Ovary (tissue), 9 donors: ENCODE results near the gene ADGRG3. TPM values are rescaled to one million over a fixed set of nuclear protein-coding genes. Genes with fewer than 3 reads are reported as not detected.
A peak's percentile ranks its signal among the peaks of the same experiment; 100 is the strongest.

Experiments used
- DNase-seq, 5 donors: peaks; one replicate each; pipeline ENCODE4 v3.0.0-alpha.2; 2019 to 2020
- H3K27ac ChIP-seq, 2 donors: fragments of 200-600 bp; one replicate each; pipeline versions ENCODE4 v1.5.1 to v1.8.0; 2019 to 2022
- H3K27me3 ChIP-seq: fragments of 200-600 bp; one replicate; pipeline ENCODE4 v1.8.0; 2022
- H3K36me3 ChIP-seq: fragments of 200-600 bp; sonication (generic); one replicate; pipeline ENCODE4 v1.5.1; 2019
- H3K4me1 ChIP-seq: one replicate; pipeline ENCODE4 v1.8.1; 2013; ENCODE audit warnings: mild to moderate bottlenecking, moderate library complexity; ENCODE audit not compliant: insufficient read depth
- H3K4me3 ChIP-seq: fragments of 200-600 bp; sonication (generic); one replicate; pipeline ENCODE4 v1.5.1; 2017
- H3K9me3 ChIP-seq, 2 donors: fragments of 200-600 bp in 1 of 2; sonication (generic) in 1 of 2; one replicate each; pipeline versions ENCODE4 v1.5.1 to v1.8.1; 2013 to 2019; ENCODE audit warnings: mild to moderate bottlenecking in 1 of 2, moderate library complexity in 1 of 2
- EP300 ChIP-seq: sonication (generic); formaldehyde crosslinking; IDR thresholded peaks from one replicate; pipeline ENCODE4 v1.6.1; 2017; ENCODE audit warnings: antibody characterized with exemption
- POLR2A ChIP-seq: fragments of 450-650 bp; IDR thresholded peaks from one replicate; pipeline ENCODE4 v1.6.1; 2017; ENCODE audit warnings: antibody characterized with exemption, mild to moderate bottlenecking, moderate library complexity
- WGBS, 3 donors: extraction: QIAGEN DNeasy Blood & Tissue Kit in 1 of 3; methylation state at CpG; one replicate each; pipeline versions ENCODE4 v1.1.5 to v1.1.7; 2013 to 2017; 5-methylcytosine and 5-hydroxymethylcytosine counted together
- intact Hi-C, 4 donors: fragments of 100-400 bp; cut with DNase I; formaldehyde crosslinking; loops; one replicate each; pipeline versions ENCODE4 v1.11.0 to v1.15.1; 2022 to 2023
- polyA plus RNA-seq, 2 donors: library from polyadenylated mRNA; stranded (reverse); fragments of 200-250 nt in 1 of 2; fragments of 350-450 nt in 1 of 2; fragmentation: Illumina TruSeq in 1 of 2; extraction: RNeasy Lipid Tissue Mini Kit (QIAGEN cat#74804) in 1 of 2; gene quantifications; one replicate each; pipeline ENCODE4 v1.2.3, GENCODE V29; 2013 to 2014
- total RNA-seq, 7 donors: library from RNA; depleted of rRNA in 2 of 7; stranded (reverse); fragments of >200 nt in 2 of 7; fragmentation: NEBNext Ultra II Directional in 3 of 7; extraction: Animal tissue kit (Norgen Biotek cat#: 25700) in 3 of 7; gene quantifications; one replicate each; pipeline versions ENCODE4 v1.1.0 to v1.2.4, GENCODE V29; 2016 to 2023
- TF ChIP-seq, protein P1 (sequence below), 3 donors: fragments of 450-650 bp in 2 of 3; fragments of 200-600 bp in 1 of 3; IDR thresholded peaks; one replicate each; pipeline versions ENCODE4 v1.5.1 to v1.8.0; 2016 to 2022; ENCODE audit warnings: antibody characterized with exemption in 3 of 3, mild to moderate bottlenecking in 1 of 3
- donor health status: DM: no; HTN: no; CAD: no; lungs with moderate emphysema.
- donor health status: DM: no; HTN: no; CAD: no.
- donor health status: Bipolar disorder and iron deficiency.
- donor health status: DM: yes; HTN: yes; CAD: no.
- donor health status: DM: no; HTN: no; CAD: no.
- donor health status: DM: yes; HTN: yes; CAD: no.

The ADGRG3 gene
- total and polyA plus RNA-seq, 9 donors, result 0.40 to 1.7 (median 0.92) TPM

DNA sequence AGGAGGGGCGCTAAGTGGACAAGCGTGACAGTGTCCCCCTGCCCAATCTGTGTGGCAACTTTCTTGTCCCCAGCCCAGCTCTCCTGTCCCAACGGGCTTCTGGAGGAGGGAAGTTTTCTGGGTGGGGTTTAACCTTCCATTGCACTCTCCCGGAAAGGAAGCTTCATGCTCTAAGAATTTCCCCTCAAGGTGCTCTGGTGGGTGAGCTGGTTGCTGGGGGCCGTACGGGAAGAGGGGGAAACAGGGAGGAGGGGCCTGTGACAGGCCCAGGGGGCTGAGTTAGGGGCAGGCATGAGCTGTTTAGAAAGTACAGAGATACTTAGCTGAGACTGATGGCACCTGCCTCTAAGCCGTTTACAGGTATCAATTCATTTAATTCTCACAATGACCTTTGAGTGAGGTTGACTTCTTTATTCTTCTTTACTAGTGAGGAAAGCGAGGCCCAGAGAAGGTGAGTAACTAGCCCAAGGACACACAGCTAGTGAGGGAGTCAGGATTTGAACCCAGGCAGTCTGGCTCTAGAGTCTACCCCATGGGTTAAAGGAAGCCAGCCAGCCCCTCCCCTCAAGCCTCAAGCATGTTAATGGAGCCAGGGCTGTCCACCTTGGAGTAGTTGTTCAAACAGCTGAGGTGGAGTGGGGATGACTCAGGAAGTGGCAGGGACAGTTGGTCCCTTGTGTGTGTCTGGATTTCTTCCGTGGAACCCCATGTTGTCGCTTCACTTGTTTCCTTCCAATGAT, 20.8 kb upstream of the ADGRG3 start:
- Histone ChIP-seq H3K27me3 (no peaks in the 10 kb centered on the region), H3K27ac (no peak overlapping the region), H3K36me3 (no peaks in the 10 kb centered on the region), H3K4me1 (no peaks in the 10 kb centered on the region), H3K9me3 (no peaks in the 10 kb centered on the region), H3K4me3 (no peak overlapping the region)
- intact Hi-C loops, result no loop called here
- WGBS, 3 donors, result 57 to 68% (median 60%) methylated on average over 10 of the region's 10 CpGs
- no peak for TF ChIP-seq EP300
- TF ChIP-seq POLR2A, result no peak
- TF ChIP-seq, protein P1, sequence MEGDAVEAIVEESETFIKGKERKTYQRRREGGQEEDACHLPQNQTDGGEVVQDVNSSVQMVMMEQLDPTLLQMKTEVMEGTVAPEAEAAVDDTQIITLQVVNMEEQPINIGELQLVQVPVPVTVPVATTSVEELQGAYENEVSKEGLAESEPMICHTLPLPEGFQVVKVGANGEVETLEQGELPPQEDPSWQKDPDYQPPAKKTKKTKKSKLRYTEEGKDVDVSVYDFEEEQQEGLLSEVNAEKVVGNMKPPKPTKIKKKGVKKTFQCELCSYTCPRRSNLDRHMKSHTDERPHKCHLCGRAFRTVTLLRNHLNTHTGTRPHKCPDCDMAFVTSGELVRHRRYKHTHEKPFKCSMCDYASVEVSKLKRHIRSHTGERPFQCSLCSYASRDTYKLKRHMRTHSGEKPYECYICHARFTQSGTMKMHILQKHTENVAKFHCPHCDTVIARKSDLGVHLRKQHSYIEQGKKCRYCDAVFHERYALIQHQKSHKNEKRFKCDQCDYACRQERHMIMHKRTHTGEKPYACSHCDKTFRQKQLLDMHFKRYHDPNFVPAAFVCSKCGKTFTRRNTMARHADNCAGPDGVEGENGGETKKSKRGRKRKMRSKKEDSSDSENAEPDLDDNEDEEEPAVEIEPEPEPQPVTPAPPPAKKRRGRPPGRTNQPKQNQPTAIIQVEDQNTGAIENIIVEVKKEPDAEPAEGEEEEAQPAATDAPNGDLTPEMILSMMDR (IDR thresholded peaks at IDR 0.05), result no peak
- DNase-seq, result no peak

DNA sequence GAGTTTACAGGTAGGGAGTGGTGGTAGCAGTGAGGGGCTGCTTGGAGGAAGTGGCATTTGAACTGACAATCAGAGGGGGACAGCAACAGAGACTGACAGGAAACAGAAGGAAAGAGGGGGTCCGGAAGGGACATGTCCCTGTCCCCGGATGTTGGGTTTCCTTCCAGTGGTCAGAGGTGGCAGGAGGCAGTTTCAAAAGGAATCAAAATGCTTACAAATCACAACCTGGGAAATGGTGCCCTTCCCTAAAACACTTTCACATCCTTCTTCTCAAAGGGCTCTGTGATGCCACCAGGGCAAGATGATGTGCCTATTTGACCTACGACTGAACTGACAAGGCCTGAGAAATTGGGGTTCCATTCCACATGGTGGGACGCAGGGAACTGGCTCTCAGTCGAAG, 20.0 kb upstream of the ADGRG3 start:
- no peaks in the 10 kb centered on the region for H3K27me3 ChIP-seq
- no peak for DNase-seq
- no peaks in the 10 kb centered on the region for H3K4me1 ChIP-seq
- no peaks in the 10 kb centered on the region for H3K36me3 ChIP-seq
- WGBS, 3 donors, result 76 to 80% (median 77%) methylated on average over 5 of the region's 5 CpGs
- H3K9me3 ChIP-seq, result no peaks in the 10 kb centered on the region
- intact Hi-C loops, result no loop called here
- TF ChIP-seq EP300 (no peak), POLR2A (no peak)
- no peak overlapping the region for H3K4me3 ChIP-seq
- no peak overlapping the region for H3K27ac ChIP-seq

DNA sequence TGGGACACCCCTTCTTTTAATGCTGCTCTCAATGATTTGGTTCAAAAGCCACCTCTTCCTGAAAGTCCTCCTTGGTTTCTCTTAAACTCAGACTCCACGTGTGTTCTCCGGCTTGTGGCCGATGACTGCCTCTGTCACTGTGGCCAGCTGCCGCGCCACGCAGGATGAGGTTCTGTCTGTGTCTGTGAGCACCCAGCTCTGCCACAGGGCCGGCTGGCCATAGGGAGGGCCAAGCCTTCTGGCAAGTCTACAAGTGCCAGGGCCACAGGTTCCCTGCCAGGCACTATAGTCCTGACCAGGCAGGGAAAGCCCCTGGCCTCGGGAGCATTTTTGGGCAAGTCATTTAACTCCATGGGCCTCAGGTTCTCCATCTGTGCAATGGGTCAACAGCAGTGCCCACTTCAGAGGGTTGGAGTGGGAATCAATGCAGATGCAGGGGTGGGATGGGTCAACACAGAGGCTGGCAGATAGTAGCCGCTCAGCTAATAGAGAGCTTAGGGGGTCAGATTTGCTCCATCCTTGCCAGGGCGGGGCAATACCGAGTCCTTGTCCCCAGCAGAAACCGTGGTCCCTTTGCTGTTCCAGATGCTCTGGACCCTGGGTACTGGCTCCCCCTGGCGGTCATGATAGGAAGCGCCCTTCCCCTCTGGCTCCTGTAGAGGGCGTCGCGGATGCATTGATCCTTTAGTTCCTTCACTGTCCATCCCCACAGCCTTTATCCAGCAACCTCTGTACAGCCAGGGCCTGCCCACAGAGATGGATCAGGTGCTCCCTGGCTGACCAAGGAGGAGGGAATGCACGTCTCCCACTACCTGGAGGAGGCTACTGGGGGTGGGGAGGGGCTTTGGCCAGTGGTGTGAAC, 19.3 kb upstream of the ADGRG3 start:
- 41 to 46% (median 42%) methylated on average over 18 of the region's 18 CpGs for WGBS, 3 donors
- Histone ChIP-seq H3K4me1 (no peaks in the 10 kb centered on the region), H3K27me3 (no peaks in the 10 kb centered on the region), H3K36me3 (no peaks in the 10 kb centered on the region), H3K4me3 (no peak overlapping the region), H3K9me3 (no peaks in the 10 kb centered on the region), H3K27ac (no peak overlapping the region)
- intact Hi-C loops, result no loop called here
- no peak for TF ChIP-seq EP300
- TF ChIP-seq, protein P1 (IDR thresholded peaks at IDR 0.05), result peak in 2 of 3 donors; percentile 59 to 71
- DNase-seq, result peak in 4 of 5 donors; percentile 37 to 73 (median 54)

DNA sequence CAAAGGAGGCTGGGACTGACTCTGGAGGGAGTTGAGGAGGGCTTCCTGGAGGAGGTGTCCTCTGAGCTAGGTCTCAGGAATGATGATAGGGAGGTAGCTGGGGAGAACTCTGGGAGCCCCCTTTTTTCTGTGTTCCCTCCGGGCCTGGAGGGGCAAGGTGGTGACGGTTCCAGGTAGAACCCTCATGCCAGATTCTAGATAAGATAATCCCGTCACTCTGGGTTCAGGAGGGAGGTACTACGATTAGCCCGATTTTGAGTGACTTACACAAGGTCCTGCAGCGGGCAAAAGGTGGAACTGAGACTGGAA, 18.7 kb upstream of the ADGRG3 start:
- TF ChIP-seq POLR2A, result no peak
- TF ChIP-seq EP300, result no peak
- TF ChIP-seq, protein P1 (IDR thresholded peaks at IDR 0.05), result no peak
- DNase-seq, result no peak
- Histone ChIP-seq H3K27ac (no peak overlapping the region), H3K27me3 (no peaks in the 10 kb centered on the region), H3K36me3 (no peaks in the 10 kb centered on the region), H3K4me3 (no peak overlapping the region), H3K4me1 (no peaks in the 10 kb centered on the region), H3K9me3 (no peaks in the 10 kb centered on the region)
- 71 to 83% (median 79%) methylated on average over 6 of the region's 6 CpGs for WGBS, 3 donors
- intact Hi-C loops, result no loop called here

DNA sequence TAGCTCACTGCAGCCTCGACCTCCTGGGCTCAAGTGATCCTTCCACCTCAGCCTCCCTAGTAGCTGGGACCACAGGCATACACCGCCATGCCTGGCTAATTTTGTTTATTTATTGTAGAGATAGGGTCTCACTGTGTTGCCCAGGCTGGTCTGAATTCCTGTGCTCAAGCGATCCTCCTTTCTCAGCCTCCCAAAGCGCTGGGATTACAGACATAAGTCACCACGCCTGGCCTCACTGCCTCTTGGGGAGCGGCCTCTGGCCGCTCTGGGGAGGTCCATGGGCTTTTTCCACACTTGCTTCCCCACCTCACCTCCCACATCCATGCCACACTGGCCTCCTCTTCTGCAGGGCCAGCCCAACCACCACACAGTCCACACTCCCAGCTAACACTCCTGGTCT, 18.3 kb upstream of the ADGRG3 start:
- no peaks in the 10 kb centered on the region for H3K27me3 ChIP-seq
- no peak overlapping the region for H3K27ac ChIP-seq
- no peaks in the 10 kb centered on the region for H3K9me3 ChIP-seq
- no peaks in the 10 kb centered on the region for H3K36me3 ChIP-seq
- WGBS, 3 donors, result 82 to 91% (median 86%) methylated on average over 7 of the region's 7 CpGs
- no peaks in the 10 kb centered on the region for H3K4me1 ChIP-seq
- no peak for DNase-seq
- TF ChIP-seq POLR2A (no peak), EP300 (no peak)
- TF ChIP-seq, protein P1 (IDR thresholded peaks at IDR 0.05), result no peak
- no peak overlapping the region for H3K4me3 ChIP-seq
- intact Hi-C loops, result no loop called here
